NCI-H1436 (cell line): ENCODE measurements around the gene HOXA13.

Experiments
- DNase-seq: peaks from one replicate; lab custom pipeline; 2025; lab: John Stamatoyannopoulos, UW

HOXA13 gene

GRCh38 chr7:27181795-27182275 lies 18.1 kb downstream of the HOXA13 start:
- no peak for DNase-seq

DNA sequence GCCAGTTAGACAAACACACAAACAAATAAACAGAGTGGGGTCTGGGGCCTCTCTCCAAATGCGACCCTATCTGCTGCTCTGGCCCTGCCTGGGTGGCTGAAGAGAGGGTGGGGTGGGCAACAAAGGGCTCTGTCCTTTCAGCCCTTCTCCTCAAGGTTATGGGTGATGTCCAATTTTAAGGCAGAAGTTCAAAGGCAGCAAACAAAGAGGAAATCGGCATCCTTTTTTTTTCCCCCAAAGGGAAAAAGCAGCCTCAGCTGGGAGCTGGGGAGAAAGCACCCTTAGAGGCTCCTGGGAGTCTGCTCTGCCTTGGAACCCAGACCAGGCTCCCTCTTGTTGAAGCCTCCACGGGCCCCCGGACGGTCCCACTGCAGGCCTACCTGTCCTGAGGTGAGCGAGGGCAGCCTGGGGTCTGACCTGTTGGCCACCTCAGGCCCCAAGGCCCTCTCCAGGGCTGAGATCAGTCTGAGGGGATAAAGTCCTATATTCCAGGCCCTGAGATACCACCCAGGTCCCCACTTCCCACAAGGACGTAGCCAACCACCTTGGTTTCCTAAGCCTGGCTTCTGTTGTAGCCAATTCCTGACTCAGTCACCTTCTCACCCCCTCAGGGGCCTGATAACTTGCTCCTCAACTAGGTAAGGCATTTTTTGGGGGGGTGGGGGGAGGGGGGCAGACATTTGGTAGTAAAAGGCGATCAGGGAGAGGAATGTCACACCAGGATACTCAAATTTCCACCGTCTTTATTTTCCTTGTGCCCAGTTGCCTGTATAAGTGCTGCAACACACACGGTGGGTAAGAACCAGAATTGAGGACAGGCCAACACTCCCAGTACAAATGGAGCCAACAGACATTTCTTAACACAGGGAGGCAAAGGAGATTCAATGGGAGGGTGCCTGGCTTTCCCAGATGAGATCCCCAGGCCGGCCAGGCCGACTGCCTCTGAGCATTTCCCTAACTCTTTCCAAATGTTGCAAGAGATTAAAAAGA lies 19.2 kb downstream of the HOXA13 start:
- DNase-seq: no peak

- no peak for DNase-seq
These were observed 20.1 kb downstream of the HOXA13 start for GRCh38 chr7:27179503-27180430.

GRCh38 chr7:27179030-27179429 lies 20.9 kb downstream of the HOXA13 start:
- no peak for DNase-seq

DNA sequence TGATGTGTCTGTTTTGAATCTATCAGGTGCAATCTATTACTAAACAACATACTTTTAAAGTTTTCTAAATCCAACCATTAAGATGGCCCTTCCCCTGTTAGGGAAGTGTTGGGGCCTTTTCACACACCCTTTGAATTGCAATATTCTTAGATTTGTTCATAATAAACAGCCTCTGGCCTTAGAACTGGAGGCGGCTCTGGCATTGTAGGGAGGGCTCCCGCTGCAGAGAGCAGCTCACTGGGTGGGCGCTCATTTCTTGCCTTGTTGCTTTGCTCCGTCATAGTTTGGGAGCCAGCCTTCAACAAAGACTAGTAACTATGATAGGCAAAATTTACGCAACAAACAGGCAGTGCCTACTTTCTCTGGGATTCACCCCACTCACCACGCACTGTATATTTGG lies 21.5 kb downstream of the HOXA13 start:
- DNase-seq: no peak

GRCh38 chr7:27177795-27178320 lies 22.0 kb downstream of the HOXA13 start:
- DNase-seq: no peak

DNA sequence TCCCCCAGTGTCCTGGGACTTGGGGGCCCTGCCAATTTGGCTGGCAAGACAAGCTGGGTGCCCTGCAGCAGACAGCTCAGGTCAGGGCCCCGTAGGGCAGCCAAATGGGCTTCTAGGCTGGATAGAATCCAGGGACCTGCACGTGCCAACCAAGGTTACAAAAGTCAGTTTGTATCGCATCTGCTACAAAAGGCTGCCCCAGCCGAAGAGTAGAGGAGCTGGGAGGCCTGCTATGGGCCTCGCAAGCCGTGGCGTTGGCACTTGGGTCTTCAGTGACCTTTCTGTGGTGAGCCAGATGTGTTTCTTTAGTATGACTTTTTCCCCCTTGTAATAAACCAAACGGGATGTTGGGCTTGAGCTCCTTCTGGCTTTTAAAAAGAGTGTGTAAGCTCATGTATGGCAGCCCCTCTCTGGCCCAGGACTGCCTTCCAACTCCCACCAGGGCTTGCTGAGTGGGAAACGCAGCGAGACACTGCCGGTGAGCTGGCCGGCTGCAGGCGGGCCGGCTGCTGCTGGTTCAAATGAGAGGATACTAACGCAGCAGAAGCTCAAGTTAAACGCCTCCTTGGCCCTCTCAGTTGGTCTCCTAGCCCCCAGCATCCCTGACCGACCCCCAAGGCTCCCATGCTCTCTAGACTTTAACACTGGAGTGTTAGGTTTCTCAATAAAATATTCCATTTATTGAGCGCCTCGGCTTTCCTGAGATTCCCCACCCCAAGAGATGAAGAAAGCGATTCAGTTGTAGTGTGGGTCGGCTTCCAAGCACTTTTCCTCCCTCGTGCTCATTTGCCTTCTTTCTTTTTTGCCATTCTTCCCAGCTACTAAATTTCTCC lies 22.7 kb downstream of the HOXA13 start:
- no peak for DNase-seq

GRCh38 chr7:27176524-27176845 lies 23.4 kb downstream of the HOXA13 start:
- no peak for DNase-seq

DNA sequence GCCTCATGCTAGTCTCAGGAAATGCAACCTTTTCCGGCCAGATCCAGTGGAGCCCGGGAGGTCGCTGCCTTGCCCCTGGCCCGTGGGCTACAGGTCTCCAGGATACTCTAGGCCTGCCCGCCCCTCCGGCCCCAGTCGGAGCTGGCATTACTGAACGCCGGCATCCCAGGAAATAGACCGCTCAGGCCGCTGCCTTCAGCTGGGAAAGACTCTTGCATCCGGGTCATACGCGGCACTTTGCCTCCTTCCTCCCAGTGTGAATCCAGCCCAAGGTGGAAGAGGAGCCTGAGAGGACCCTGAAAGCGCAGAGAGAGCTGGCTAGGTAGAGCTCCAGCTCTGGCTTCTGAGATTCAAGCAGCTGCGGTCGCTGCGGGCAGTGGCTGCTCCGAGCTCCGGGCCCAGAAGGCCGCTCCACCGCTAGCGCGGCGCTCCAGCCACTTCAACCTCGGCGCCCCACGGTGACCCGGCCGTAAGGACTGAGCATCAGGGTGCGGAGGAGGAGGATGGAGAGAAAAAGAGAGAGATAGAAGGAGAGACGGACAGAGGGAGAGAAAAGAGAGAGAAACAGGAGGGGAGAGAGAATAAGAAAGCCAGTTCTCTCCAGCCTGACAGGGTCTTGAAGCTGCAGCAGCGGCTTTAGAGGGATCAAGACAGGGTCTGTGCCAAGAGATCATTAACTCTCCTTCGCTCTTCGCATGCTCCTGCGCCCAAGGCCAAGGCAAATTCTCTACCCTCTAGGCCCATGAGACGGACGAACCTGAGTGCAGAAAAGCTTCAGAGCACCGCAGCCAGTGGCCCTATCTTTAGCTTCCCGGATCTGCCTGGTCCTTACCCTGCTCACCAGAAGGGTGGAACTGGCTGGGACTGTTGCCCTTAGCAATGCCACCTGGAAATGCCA lies 24.0 kb downstream of the HOXA13 start:
- DNase-seq: no peak

DNA sequence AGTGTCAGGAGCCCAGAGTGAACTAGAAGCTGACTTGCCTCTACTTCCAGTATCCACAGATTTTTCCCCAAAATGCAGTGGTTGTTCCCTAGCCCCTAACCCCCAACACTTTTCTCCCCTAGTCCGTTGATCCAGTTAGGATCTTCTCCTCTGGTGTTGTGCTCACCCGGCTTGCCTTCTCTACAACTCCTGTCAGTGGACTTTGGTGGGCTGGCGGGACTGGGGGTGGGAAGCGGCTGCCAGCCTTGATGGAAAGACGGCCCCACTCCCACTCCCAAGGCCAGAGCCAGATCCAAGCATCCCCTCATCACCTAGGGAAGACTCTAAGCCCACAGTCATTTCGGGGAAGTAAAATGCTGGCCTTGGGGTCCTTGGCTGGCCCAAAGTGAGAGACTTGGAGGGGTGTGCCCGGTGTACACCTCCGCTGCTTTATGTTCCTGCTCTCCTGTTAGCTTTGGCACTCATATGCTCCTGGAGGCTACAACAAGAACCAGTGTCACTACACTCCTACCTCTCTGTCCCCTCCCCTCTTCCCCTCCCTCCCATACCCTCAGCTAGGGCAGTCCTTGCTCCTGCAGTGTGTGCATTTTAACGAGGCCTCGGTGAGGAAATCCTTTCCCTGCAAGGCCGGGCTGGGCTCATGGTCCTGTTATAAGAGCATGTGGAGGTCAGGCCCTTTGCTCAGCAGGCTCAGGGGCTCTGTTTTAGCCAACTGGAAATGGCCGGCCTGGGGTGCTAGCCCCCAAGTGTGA lies 24.8 kb downstream of the HOXA13 start:
- no peak for DNase-seq

- DNase-seq: peak; percentile 25
These were observed 25.7 kb downstream of the HOXA13 start, which contains the start of gene HOXA10 for GRCh38 chr7:27173956-27174873. Gene HOXA10 (minus strand): TSS chr7:27174320. CDS start chr7:27174306, 14 bp downstream.

DNA sequence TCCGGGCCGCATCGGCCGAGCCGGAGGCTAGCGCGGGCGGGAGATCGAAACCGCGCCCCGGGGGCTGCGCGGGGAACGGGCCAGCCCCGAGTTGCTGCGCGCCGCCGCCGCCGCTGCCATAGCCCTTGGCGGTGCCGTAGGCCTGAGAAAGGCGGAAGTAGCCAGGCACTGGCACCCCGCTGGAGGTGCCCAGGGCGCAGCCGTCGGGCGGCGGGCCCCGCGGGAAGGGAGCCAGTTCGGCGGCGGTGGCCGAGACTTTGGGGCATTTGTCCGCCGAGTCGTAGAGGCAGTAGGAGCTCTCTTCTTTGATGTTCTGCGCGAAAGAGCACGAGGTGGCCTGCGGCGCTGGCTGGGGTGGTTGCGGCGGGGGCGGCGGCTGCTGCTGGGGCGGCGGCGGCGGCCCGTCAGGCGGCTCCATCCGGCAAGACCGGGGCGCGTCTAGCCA lies 26.4 kb downstream of the HOXA13 start:
- no peak for DNase-seq

DNA sequence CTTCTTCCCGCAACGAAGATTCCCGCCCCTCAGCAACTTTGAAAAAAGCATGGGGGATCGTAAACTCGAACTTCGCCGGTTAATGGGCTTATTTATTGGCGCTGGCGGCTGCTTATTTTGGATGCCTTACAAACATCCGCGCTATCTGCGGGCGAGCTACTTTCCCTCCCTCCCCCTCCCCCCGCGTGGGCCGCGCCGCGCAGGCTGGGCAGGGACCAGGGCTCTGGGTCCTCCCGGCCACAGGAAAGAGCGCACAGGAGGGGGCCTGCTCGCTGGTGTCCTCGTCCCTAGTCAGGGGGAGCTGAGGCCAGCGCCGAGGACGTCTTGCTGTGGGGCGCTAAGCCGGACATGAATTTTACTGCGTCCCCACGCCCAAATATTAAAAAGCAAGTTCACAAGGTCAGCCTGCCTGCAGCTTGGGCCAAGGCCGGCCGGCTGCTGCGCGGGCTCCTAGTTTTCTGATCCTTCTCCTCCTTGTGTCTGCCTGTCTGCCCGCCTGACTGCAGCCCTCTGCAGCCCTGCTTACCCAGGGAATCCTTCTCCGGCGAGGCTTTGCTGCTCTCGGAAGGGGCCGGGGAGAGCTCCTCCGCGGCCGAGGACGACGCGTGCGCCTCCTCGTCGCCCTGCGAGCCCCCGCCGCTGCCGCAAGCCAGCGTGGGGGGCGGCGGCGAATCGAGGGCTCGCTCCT lies 26.9 kb downstream of the HOXA13 start:
- DNase-seq: peak; percentile 12

DNA sequence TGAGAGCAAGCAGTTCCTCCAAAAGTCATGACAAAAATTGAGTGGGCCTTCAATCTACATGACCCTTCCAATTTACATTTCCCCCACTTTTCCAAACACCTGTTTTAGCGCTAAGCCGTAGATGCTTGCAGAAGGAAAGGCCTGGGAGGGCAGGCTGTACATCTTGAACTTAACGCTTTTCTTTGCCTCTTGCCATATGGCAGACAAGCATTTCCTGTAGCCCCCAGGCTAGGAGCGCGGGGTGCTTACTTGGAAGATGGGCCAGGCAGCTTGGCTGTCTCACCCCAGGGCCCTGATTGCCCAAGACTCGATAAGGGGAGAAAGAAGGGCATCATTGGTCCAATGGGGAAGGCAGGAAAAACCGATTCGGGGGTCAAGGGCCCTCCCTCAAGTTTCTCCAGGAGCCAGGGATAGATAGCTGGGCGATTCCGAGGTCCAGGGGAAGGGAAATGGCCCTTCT lies 27.5 kb downstream of the HOXA13 start:
- no peak for DNase-seq

GRCh38 chr7:27171637-27172314 lies 28.1 kb downstream of the HOXA13 start:
- peak; percentile 34 for DNase-seq

DNA sequence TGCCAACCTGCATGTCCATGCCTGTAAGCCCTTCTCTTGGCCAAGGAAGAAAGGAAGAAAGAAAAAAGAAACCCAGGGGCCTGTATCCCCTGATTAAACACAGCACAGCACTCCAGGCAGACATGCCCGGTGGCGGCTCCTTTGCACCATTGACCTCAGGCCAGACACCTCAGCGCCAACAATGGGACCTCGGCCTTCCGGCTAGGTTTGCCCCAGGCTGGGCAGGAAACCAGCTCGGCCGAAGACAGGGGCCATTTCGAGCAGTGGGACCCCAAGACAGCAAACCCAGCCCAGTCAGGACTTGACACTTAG lies 28.6 kb downstream of the HOXA13 start:
- no peak for DNase-seq
